ENCODE measurements around the gene ATRNL1.

- TF ChIP-seq POLR2A (IDR thresholded peaks at IDR 0.05) = no peak
- TF ChIP-seq CTCF (IDR thresholded peaks at IDR 0.05) = no peak
- no peak for TF ChIP-seq POLR2AphosphoS5 (IDR thresholded peaks at IDR 0.05)
These were observed 896.5 kb downstream of the ATRNL1 start for GRCh38 chr10:115989621-115990020.

Data from prostate gland (tissue), 2 donors.